HEK293 (cell line): ENCODE results near the gene GMPPA.

Source experiments
- CTCF ChIA-PET: fragments of 350-600 bp; formaldehyde crosslinking; extraction: SDS; loops from one replicate; lab custom pipeline; 2021; ENCODE audit warnings: antibody characterized with exemption; lab: Yijun Ruan, JAX
- POLR2A ChIA-PET: fragments of 300-600 bp; formaldehyde crosslinking; extraction: SDS; loops from one replicate; lab custom pipeline; 2020; ENCODE audit warnings: antibody characterized with exemption, inconsistent platforms; lab: Yijun Ruan, JAX
- H3K27ac ChIP-seq: fragments of 200-500 bp; sonication (Bioruptor generic); 2 replicates; pipeline ENCODE4 v1.5.1; 2014; ENCODE audit warnings: low read depth, low read length, control low read depth, inconsistent platforms; ENCODE audit errors: extremely low read depth
- H3K36me3 ChIP-seq, 2 experiments: fragments of 200-500 bp in 1 of 2; sonication (Bioruptor generic) in 1 of 2; 1 replicate in 1 of 2; 2 replicates in 1 of 2; pipeline ENCODE4 v1.5.1; 2014 to 2017; ENCODE audit warnings: inconsistent platforms in 2 of 2, low read length in 2 of 2; ENCODE audit not compliant: control insufficient read depth in 2 of 2, insufficient read depth in 1 of 2
- H3K4me1 ChIP-seq: fragments of 200-500 bp; sonication (Bioruptor generic); 2 replicates; pipeline ENCODE4 v1.5.1; 2014; ENCODE audit warnings: mild to moderate bottlenecking, low read length, inconsistent platforms; ENCODE audit not compliant: control insufficient read depth, insufficient read depth
- H3K4me3 ChIP-seq: 2 replicates; pipeline ENCODE4 v1.5.1; 2011; ENCODE audit warnings: low read depth, mild to moderate bottlenecking, control low read depth, low read length, moderate library complexity
- H3K9me3 ChIP-seq: fragments of 200-500 bp; sonication (Bioruptor generic); 2 replicates; pipeline ENCODE4 v1.5.1; 2014; ENCODE audit warnings: low read depth, low read length, inconsistent platforms; ENCODE audit not compliant: control insufficient read depth, insufficient read depth
- GFI1B ChIP-seq: fragments of 450-650 bp; formaldehyde crosslinking; IDR thresholded peaks from 2 replicates; pipeline ENCODE4 v1.5.1; 2016; ENCODE audit warnings: missing biosample characterization, missing genetic modification characterization
- ZNF133 ChIP-seq: fragments of 450-650 bp; formaldehyde crosslinking; IDR thresholded peaks from 2 replicates; pipeline ENCODE4 v1.5.1; 2016; ENCODE audit warnings: missing biosample characterization, missing genetic modification characterization
- ZNF2 ChIP-seq: fragments of 450-650 bp; formaldehyde crosslinking; IDR thresholded peaks from 2 replicates; pipeline ENCODE4 v1.5.1; 2016; ENCODE audit warnings: missing biosample characterization, missing genetic modification characterization
- ZNF211 ChIP-seq: fragments of 450-650 bp; formaldehyde crosslinking; IDR thresholded peaks from 2 replicates; pipeline ENCODE4 v1.5.1; 2016; ENCODE audit warnings: low read depth, missing biosample characterization, missing genetic modification characterization
- ZNF223 ChIP-seq: fragments of 450-650 bp; formaldehyde crosslinking; IDR thresholded peaks from 2 replicates; pipeline ENCODE4 v1.5.1; 2016; ENCODE audit warnings: missing biosample characterization, missing genetic modification characterization
- ZNF26 ChIP-seq: fragments of 450-650 bp; formaldehyde crosslinking; IDR thresholded peaks from 2 replicates; pipeline ENCODE4 v1.5.1; 2016; ENCODE audit warnings: missing biosample characterization, missing genetic modification characterization
- ZNF341 ChIP-seq: fragments of 450-650 bp; formaldehyde crosslinking; IDR thresholded peaks from 2 replicates; pipeline ENCODE4; 2016; ENCODE audit warnings: low read depth, missing biosample characterization, missing genetic modification characterization
- ZNF530 ChIP-seq: fragments of 450-650 bp; formaldehyde crosslinking; IDR thresholded peaks from 2 replicates; pipeline ENCODE4 v1.5.1; 2016; ENCODE audit warnings: low read depth, missing biosample characterization, missing genetic modification characterization
- ZNF560 ChIP-seq: fragments of 450-650 bp; formaldehyde crosslinking; IDR thresholded peaks from 2 replicates; pipeline ENCODE4 v1.5.1; 2017; ENCODE audit warnings: missing biosample characterization, missing genetic modification characterization, borderline replicate concordance
- ZNF600 ChIP-seq: fragments of 450-650 bp; formaldehyde crosslinking; IDR thresholded peaks from 2 replicates; pipeline ENCODE4 v1.5.1; 2016; ENCODE audit warnings: missing biosample characterization, missing genetic modification characterization
- ZNF621 ChIP-seq: fragments of 450-650 bp; formaldehyde crosslinking; IDR thresholded peaks from 2 replicates; pipeline ENCODE4 v1.5.1; 2017; ENCODE audit warnings: missing biosample characterization, missing genetic modification characterization
- ZNF623 ChIP-seq: fragments of 450-650 bp; formaldehyde crosslinking; IDR thresholded peaks from 2 replicates; pipeline ENCODE4 v1.5.1; 2016; ENCODE audit warnings: missing biosample characterization, missing genetic modification characterization
- ZNF639 ChIP-seq: fragments of 450-650 bp; formaldehyde crosslinking; IDR thresholded peaks from 2 replicates; pipeline ENCODE4 v1.5.1; 2016; ENCODE audit warnings: missing biosample characterization, missing genetic modification characterization
- ZNF707 ChIP-seq: fragments of 450-650 bp; formaldehyde crosslinking; IDR thresholded peaks from 2 replicates; pipeline ENCODE4 v1.5.1; 2016; ENCODE audit warnings: missing biosample characterization, missing genetic modification characterization
- ZNF768 ChIP-seq: fragments of 450-650 bp; formaldehyde crosslinking; IDR thresholded peaks from 2 replicates; pipeline ENCODE4 v1.5.1; 2018; ENCODE audit warnings: missing biosample characterization, mild to moderate bottlenecking, missing genetic modification characterization
- ZNF791 ChIP-seq: fragments of 450-650 bp; formaldehyde crosslinking; IDR thresholded peaks from 2 replicates; pipeline ENCODE4 v1.5.1; 2016; ENCODE audit warnings: missing biosample characterization, missing genetic modification characterization
- ZNF792 ChIP-seq: fragments of 450-650 bp; formaldehyde crosslinking; IDR thresholded peaks from 2 replicates; pipeline ENCODE4 v1.5.1; 2016; ENCODE audit warnings: missing biosample characterization, missing genetic modification characterization
- ZSCAN30 ChIP-seq: fragments of 450-650 bp; IDR thresholded peaks from 2 replicates; pipeline ENCODE4 v1.5.1; 2018; ENCODE audit warnings: missing biosample characterization, mild to moderate bottlenecking, missing genetic modification characterization, moderate library complexity
- ZXDB ChIP-seq: fragments of 450-650 bp; formaldehyde crosslinking; IDR thresholded peaks from 2 replicates; pipeline ENCODE4 v1.5.1; 2016; ENCODE audit warnings: missing biosample characterization, missing genetic modification characterization
- TF ChIP-seq, protein P1 (sequence below): fragments of 450-650 bp; formaldehyde crosslinking; IDR thresholded peaks from 2 replicates; pipeline ENCODE4 v1.5.1; 2016; ENCODE audit warnings: missing biosample characterization, missing genetic modification characterization
- TF ChIP-seq, protein P2 (sequence below): fragments of 450-650 bp; formaldehyde crosslinking; IDR thresholded peaks from 2 replicates; pipeline ENCODE4 v1.5.1; 2017; ENCODE audit warnings: missing biosample characterization, missing genetic modification characterization

GMPPA gene

DNA sequence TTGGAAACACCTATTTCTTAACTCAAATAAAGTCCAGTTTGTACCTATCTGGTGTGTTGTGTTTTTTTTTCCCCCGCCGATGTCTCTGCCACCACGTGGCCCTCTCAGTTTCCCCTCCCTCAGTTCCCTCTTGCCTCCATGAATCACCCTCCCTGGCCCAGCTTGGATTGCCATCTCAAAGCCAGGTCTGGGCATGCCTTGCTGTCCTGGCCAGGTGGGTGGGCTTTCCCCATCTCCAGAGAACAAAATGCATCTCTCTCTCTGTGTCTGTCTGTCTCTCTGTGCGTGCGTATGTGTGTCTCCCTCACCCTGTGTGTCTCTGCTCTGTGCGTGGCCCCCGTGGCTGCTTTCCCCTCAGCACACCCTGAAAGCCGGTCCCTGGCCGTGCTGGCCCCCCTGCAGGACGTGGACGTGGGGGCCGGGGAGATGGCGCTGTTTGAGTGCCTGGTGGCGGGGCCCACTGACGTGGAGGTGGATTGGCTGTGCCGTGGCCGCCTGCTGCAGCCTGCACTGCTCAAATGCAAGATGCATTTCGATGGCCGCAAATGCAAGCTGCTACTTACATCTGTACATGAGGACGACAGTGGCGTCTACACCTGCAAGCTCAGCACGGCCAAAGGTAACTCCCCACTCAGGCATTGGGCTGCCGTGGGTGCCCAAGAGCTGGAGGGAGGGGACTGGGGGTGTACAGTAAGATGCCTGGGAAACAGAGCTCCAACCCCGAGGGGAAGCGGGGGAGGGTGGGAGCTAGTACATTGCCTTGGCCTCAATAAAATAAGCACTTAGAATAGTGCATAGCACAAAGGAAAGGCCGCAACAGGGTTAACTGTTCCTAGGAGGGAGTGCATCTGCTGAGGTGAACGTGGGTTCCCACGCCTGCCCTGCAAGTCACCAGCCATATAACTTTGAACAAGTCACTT is 31.6 kb upstream of the GMPPA start:
- H3K27ac ChIP-seq, result no peak overlapping the region
- POLR2A ChIA-PET, result no interaction called here

DNA sequence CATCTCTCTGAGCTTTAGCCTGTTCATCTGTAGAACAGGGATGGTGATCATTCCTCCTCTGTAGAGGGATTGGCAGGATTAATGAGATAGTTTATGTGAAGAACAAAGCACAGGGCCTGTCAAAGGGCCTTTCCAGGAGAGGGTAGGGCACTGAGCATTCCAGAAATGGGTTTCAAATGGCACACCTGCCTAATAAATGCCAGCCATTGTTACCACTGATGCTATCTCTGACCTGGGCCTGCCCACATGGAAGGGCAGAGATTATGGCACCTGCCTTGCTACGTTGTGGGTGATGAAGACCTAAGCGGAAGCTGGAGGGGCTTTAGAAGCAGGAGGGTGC is 31.0 kb upstream of the GMPPA start:
- TF ChIP-seq ZXDB (tag by site-specific recombination) (no peak), ZNF26 (tag by site-specific recombination) (no peak), ZNF791 (tag by site-specific recombination) (no peak), ZNF623 (no peak), ZNF211 (tag by site-specific recombination) (no peak), ZNF560 (tag by site-specific recombination) (no peak), ZNF600 (tag by site-specific recombination) (no peak), ZNF223 (tag by site-specific recombination) (no peak), ZNF707 (tag by site-specific recombination) (no peak), ZNF341 (no peak), ZNF792 (tag by site-specific recombination) (no peak), ZSCAN30 (tag by site-specific recombination) (no peak), GFI1B (tag by site-specific recombination) (no peak), ZNF621 (tag by site-specific recombination) (no peak), ZNF530 (no peak)
- TF ChIP-seq, protein P1, sequence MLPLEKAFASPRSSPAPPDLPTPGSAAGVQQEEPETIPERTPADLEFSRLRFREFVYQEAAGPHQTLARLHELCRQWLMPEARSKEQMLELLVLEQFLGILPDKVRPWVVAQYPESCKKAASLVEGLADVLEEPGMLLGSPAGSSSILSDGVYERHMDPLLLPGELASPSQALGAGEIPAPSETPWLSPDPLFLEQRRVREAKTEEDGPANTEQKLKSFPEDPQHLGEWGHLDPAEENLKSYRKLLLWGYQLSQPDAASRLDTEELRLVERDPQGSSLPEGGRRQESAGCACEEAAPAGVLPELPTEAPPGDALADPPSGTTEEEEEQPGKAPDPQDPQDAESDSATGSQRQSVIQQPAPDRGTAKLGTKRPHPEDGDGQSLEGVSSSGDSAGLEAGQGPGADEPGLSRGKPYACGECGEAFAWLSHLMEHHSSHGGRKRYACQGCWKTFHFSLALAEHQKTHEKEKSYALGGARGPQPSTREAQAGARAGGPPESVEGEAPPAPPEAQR (tag by site-specific recombination), result no peak
- TF ChIP-seq, protein P2, sequence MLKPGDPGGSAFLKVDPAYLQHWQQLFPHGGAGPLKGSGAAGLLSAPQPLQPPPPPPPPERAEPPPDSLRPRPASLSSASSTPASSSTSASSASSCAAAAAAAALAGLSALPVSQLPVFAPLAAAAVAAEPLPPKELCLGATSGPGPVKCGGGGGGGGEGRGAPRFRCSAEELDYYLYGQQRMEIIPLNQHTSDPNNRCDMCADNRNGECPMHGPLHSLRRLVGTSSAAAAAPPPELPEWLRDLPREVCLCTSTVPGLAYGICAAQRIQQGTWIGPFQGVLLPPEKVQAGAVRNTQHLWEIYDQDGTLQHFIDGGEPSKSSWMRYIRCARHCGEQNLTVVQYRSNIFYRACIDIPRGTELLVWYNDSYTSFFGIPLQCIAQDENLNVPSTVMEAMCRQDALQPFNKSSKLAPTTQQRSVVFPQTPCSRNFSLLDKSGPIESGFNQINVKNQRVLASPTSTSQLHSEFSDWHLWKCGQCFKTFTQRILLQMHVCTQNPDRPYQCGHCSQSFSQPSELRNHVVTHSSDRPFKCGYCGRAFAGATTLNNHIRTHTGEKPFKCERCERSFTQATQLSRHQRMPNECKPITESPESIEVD, result no peak
- Histone ChIP-seq H3K36me3 (peaks cover 0 to 43% of the 10 kb centered on the region in 2 experiments; a peak in 2 of 3 replicates), H3K9me3 (no peaks in the 10 kb centered on the region), H3K4me3 (no peak overlapping the region), H3K27ac (no peak overlapping the region), H3K4me1 (no peaks in the 10 kb centered on the region)
- ChIA-PET POLR2A (no interaction called here), CTCF (interaction anchor here (0.5 to 2.5 kb wide), 7 partner anchors 9 to 394 kb away, joined by 3 to 11 read pairs (median 3); a partner anchor contains a TSS)

More for the DNA sequence above, 31.6 kb upstream of the GMPPA start:
- CTCF ChIA-PET, result interaction anchor here (0.9 to 2.5 kb wide), 6 partner anchors 9 to 394 kb away, joined by 3 to 11 read pairs (median 4); a partner anchor contains a TSS
- Histone ChIP-seq H3K9me3 (no peaks in the 10 kb centered on the region), H3K4me3 (no peak overlapping the region), H3K36me3 (peaks cover 0 to 47% of the 10 kb centered on the region in 2 experiments; a peak in 2 of 3 replicates), H3K4me1 (no peaks in the 10 kb centered on the region)
- no peak for TF ChIP-seq ZNF530
- no peak for TF ChIP-seq ZNF600 (tag by site-specific recombination)
- no peak for TF ChIP-seq ZNF768 (tag by site-specific recombination)
- TF ChIP-seq ZNF133 (tag by site-specific recombination), result no peak
- TF ChIP-seq ZNF2 (tag by site-specific recombination), result no peak
- no peak for TF ChIP-seq ZNF639 (tag by site-specific recombination)
